GM12892 (cell line): ENCODE data around the gene EXD3.

Source experiments
- POLR2A ChIP-seq: IDR thresholded peaks from 2 replicates; pipeline ENCODE4 v1.6.1; 2011; ENCODE audit warnings: low read depth, low read length, control low read depth
- POLR2AphosphoS5 ChIP-seq: IDR thresholded peaks from 2 replicates; pipeline ENCODE4 v1.6.1; 2011; ENCODE audit warnings: low read depth, low read length, control low read depth

DNA sequence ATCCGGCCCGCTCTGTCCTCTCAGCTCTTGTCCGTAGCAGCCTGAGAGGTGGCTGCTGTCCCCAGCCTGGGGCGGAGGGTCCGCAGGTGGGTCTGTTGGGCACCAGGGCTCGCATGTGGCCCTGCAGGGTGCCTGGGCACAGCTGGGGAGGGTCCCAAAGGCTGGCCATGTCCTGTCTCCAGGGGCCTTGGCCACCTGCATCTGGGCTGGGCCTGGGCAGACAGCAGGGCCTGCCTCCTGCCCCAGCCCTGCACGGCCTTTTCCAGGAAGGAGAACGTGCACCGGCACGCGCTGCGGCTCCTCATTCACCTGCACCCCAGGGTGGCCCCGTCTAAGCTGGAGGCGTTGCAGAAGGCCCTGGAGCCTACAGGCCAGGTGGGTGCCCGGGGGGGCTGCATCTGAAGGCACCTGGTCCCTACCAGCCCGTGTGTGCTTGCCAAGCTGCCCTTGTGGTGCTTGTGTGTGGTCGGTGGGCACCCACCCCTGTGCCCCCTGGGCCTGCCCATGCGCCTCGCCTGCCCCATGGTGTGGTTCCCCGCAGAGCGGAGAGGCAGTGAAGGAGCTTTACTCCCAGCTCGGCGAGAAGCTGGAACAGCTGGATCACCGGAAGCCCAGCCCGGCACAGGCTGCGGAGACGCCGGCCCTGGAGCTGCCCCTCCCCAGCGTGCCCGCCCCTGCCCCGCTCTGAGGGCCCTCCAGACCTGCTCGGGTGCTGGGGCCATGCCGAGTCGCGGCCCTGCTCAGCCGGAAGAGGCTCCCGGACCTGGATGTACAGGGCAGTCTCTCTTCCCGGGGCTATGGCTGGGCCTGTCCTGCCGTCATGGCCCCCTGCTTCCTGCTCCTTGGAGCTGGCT, 150.5 kb downstream of the EXD3 start:
- TF ChIP-seq POLR2A: no peak
- no peak for TF ChIP-seq POLR2AphosphoS5
